NCI-H2029 (cell line): ENCODE results near the gene WDFY1.
A peak's percentile ranks its signal among the peaks of the same experiment; 100 is the strongest.

Experiments
- DNase-seq: peaks from one replicate; lab custom pipeline; 2025; lab: John Stamatoyannopoulos, UW

WDFY1 gene

DNA sequence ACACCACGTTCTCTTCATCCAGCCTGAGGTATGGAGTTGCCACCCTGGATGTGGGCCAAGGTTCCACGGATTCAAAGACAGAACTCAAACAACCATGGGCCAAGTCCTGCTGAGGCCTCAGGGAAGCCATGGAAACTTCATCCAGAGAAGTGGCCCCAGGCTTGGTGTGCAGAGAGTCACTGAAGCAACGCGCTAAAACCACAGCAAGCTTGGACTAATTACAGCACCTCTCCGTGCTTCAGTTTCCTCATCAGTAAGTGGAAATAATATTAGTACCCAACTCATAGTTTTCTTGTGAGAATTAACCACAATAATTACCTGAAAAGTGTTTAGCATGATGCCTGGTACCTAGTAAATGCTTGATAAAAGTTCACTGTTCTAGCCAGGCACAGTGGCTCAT lies 88.6 kb downstream of the WDFY1 start:
- no peak for DNase-seq

DNA sequence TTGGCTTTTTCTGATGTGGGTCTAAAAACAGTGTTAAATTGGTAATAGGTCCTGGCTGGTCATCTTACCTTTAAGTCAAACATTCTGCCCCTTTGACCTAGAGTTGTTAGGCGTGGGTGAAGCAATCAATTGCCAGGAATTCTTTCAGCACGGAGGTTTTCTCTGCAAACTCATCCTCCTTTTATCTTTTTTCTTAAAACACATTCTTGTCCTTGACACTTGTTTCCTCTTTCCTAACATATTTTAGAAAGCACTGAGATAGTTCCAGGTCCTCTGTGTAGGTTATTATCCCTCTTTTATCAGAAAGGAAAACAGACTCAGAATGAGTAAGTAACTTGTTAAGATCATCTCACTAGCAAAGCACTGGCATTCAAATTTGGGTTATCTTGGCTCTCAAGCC lies 89.1 kb downstream of the WDFY1 start:
- no peak for DNase-seq

DNA sequence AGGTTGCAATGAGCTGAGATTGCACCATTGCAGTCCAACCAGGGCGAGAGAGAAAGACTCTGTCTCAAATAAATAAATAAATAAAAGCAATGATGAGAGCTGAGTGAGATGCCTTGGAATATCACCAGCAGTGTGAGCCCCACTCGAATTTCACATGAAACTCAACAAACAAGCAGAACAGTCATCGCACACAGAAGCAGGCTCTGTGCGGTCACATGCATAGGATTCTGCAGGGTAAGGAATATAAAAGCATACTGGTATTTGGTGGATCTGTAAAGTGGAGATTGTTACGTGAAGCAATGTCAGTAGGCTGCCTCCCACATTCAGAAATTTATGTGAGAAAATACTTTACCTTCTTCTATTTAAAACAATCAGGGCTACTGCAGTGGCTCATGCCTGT lies 89.7 kb downstream of the WDFY1 start:
- DNase-seq: no peak

DNA sequence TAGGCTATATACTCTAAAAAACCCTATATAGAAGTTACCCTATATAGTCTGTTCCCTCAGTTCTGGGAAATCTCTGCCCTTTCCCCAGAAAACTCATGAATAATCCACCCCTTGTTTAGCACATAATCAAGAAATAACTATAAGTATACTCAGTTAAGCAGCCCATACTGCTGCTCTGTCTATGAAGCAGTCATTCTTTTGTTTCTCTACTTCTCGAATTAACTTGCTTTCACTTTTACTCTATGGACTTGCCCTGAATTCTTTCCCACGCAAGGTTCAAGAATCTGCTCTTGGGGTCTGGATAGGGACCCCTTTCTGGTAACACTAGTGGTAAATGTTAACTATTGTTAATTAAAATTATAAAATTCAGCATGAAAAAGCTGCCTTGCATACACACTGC lies 90.4 kb downstream of the WDFY1 start:
- no peak for DNase-seq

DNA sequence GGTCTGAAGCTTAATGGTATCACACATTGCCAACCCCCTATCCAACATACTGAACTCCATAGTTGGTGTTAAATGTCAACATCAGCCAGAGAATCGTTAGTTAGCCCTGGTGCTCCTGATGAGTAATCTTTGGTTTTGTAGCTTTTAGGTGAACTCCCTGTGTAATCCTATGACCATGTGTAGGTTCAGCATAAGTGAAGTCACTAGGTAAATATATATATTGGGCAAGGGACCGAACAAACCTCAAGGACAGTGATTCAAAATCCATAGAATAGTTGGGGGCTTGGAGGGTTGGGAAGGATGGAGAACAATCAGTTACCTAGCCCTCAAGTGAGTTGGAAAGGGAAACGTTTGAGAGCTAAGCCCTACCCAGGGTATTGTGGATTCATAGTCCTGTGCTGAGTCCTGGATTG lies 91.7 kb downstream of the WDFY1 start:
- DNase-seq: no peak

DNA sequence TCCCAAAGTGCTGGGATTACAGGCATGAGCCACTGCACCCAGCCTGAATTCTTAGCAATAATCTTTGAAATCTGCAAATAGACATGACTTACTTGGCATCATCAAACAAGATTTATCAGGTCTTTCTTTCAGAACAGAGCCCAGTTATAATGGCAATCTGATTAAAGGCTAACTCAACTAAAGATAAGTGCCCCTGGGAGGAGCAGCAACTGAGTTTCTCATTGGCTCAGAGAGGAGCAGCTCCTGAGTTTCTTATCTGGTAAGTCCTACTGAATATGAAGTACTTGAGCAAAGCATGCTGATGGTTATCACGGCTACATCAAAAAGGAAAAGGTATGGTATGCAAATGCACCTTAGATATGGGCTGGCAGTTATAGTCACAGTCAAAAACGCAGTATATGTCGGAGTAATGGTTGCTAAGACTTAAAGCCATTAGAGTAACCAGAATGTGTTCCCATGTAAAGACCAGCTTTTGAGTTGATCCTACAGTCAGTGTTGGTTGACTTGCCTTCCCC lies 92.8 kb downstream of the WDFY1 start:
- DNase-seq: no peak

DNA sequence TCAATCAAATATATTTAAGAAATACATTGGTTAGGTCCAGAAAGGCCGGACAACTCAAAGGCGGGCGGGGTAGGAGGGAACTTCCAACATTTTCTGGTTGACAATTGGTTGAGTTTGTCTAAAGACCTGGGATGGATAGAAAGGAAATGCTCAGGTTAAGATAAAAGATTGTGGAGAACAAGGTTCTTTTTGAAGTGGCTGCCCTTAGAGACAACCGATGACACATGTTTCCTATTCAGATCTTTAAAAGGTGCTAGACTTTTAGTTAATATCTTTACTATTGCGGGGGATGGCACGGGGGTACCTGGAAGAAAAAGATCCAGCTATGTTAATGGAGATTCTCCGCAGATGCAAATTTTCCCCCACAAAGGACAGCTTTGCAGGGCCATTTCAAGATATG lies 97.7 kb downstream of the WDFY1 start:
- no peak for DNase-seq

DNA sequence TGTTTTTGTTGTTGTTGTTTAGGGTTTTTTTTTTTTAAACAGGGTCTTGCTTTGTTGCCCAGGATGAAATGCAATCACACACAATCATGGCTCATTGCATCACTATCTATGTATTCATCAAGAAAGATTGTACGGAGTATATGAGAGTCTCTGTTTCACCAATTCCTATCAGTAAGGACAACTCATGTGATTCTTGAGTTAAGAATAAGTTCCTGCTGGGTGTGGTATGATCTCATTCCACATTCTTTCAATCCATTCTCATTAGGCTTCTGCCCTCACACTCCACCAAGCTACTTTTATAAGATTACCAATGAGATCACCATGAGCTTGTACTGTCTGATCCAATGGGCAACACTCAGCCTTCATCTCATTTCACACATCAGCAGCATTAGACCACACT lies 98.6 kb downstream of the WDFY1 start:
- no peak for DNase-seq

DNA sequence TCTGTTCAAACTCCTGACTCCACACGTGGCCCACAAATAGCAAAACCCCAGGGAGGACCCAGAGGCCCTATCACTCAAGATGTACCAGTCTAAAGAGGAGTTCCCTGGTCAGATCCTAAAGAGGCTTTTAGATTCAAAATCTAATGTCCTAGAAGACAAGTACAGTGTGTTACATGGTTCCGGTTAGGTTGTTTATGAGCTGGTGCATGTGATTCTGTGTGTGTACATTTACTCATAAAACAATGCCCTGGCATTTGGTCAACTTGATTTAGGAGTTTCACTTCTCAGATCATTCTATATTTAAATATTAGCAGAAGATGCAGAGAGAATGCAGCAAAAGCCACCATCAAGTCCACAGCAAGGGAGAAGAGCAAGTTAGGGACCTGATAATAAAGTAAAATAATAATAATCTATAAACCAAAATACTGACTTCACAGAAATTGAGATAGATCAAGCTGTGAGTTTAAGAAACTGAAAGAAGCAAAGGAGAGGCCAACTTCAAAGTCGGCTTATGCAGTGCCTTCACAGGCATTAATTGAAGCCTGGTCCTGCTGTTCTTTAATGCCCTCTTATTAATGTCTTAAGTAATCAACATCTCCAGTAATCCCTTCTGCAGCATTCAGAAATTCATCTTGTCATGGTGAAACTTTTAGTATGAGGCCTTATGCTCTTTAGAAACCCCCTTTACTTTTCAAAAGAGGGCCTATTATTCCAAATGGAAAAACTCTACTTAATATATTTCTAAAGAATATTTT lies 103.5 kb downstream of the WDFY1 start:
- no peak for DNase-seq

DNA sequence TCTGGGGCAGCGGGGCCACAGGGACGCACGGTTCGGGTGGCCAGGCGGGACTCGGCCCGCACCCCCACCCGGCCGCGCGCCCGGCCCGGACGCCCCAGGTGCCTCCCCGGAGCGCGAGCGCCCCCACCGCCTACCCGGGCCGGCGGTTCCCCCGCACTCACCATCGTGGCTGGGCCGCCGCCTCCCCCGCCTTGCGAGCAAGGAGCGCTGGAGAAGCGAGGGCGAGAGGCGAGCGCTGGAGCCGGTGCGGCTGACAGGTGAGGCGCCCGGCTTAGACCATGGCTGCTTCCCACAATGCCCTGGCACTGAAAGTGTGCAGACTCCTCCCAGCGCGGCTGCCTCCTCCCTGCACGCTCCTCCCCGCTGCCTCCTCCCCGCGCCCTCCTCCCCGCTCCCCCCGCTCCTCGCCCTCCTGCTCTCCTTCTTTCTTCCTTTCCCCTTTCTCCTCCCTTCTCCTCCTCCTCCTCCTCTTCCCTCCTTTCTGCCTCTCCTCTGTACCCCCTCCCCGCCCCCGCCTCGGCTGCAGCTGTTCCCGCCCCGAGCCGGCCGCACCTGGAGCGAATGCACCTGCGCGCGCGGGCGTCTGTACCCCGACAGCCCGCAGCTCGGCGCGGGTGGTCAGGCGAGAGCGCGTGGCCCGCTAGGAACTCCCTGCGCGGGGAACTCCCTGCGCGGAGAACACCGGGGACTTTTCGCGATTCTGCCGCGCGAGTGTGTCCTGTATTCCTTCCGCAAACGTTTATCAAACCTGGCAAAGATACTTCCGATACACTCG lies 107.7 kb downstream of the WDFY1 start, which contains the start of gene AP1S3:
AP1S3 (minus strand) TSS at position 296 of the 775 bp plus-strand sequence; CDS start at position 164, 132 bp downstream.
- peak; percentile 79 for DNase-seq

DNA sequence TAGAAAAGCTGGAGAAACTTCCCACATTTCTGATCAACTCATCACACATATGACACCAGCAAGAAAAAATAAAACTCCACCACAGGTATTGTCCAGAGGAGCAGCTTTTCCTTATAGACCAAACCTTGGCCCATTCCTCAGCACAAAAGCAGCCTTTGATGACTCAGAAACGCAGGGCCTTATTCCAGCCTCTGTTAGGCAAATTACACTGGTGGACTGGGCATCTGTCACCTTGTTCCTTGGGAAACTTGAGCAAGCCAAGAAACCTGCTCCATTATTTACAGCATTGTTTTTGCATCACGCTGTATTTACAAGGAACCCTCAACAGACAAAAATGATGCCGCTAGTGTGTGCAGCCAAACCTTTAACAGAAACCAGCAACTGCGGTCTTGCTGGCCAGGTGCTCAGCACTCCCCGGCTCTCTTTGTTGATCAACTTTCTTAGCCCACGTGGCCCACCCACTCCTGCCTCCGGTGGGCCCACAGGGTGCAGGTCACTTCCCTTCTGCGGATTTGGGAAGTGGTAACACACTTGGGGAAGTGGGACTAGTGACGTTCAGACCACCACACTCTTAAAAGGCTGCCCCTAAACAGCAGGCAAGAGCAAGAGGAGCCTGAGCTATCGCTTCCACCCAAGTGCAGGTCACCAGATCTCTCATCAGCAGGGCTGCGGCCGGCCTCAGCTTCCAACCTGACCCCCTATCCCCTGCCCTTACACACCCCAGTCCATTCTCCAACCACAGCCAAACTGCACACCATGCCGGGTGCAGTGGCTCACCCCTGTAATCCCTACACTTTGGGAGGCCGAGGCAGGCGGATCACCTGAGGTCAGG lies 109.2 kb downstream of the WDFY1 start:
- DNase-seq: no peak

DNA sequence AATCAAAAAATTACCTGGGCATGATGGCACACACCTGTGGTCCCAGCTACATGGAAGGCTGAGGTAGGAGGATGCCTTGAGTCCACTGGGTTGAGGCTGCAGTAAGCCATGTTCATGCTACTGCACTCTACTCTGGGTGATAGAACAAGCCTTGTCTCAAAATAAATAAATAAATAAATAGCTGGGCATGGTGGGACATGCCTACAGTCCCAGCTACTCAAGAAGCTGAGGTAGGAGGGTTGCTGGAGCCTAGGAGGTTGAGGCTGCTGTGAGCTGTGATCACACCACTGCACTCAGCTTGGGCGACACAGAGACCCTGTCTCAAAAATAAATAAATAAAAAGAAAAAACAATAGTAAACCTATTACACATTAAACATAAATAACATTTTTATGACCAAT lies 110.7 kb downstream of the WDFY1 start:
- no peak for DNase-seq

DNA sequence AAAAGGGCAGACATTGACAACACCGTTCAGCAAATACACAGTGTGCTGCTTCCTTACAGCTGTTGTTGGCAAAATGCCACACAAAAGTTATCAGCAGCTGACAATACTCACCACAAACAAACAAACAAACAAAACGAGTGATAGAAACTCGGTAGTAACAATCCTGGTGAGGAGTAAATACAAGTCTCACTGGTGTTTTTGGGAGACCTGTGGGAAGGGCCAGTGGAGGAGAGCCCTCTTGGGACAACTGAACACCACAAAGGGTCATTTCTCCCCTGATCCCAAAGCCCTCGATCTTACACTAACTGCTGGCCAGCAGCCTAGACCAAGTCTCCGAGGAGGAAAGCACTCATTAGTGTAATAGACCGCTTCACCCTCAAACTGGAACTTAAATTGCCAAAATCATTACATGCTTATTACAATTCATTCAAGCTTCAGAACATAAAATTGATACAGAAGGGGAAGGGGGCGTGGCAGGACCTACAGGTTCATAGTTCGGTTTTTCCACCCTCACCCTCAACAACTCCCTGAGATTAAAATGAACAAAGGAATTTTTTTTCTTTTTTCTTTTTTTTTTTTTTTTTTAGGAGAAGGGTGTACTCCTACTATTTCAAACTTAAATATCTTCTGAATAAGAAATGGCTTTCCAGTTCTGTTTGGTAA lies 112.8 kb downstream of the WDFY1 start:
- DNase-seq: no peak

DNA sequence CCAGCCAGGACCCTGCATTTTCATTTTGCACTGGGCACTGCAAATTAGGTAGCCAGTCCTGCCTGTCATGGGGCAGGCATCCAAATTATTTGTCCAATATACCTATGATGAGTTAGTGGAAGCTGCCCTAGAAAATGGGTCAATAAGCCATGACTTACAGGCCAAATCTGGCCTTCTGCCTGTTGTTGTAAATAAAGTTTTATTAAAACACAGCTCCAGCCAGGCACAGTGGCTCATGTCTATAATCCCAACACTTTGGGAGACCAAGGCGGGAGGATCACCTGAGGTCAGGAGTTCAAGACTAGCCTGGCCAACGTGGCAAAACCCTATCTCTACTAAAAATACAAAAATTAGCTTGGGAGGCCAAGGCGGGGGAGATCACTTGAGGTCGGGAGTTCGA lies 116.0 kb downstream of the WDFY1 start:
- no peak for DNase-seq

DNA sequence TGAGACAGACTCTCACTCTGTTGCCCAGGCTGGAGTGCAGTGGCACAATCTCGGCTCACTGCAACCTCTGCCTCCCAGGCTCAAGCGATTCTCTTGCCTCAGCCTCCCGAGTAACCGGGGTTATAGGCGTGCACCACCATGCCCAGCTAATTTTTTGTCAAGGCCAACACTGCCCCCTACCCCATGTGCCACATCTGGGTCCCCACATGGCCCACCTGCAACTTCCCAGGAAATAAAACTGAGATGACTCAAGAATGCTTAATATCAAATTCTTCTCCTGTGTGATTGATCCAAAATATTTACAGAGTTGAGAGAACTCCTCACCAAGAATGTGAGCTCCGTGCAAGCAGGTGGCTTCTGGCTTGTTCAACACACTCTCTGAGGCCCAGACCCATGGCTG lies 116.8 kb downstream of the WDFY1 start:
- DNase-seq: no peak

DNA sequence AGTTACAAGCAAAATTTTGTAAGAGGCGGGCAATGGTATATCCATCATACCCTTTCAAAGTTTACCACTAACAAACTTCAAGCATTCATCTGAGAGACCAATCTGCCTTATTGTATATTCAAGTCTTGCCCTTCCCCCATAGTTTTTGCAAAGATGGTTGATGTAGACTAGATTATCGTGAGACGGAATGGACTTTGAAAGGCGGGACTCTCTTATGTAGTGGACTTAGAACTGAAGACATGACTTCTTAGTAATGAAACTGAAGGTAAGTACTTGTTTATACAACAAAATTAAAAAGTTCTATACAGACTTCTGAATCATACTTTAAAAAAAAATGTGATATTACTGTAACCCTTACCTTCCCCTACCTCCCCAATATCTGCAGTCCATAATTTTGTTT lies 118.1 kb downstream of the WDFY1 start:
- DNase-seq: no peak
